ENCODE results near the gene HOXB9. TPM values are rescaled to one million over a fixed set of nuclear protein-coding genes. Genes with fewer than 3 reads are reported as not detected.
A peak's percentile ranks its signal among the peaks of the same experiment; 100 is the strongest.

Gene HOXB9
- total and polyA plus RNA-seq, 9 of the 15 experiments (the other 6 are each of a cell fraction or from before 2014, with no cell fraction given): 3.1 to 196 (median 77.6) TPM

DNA sequence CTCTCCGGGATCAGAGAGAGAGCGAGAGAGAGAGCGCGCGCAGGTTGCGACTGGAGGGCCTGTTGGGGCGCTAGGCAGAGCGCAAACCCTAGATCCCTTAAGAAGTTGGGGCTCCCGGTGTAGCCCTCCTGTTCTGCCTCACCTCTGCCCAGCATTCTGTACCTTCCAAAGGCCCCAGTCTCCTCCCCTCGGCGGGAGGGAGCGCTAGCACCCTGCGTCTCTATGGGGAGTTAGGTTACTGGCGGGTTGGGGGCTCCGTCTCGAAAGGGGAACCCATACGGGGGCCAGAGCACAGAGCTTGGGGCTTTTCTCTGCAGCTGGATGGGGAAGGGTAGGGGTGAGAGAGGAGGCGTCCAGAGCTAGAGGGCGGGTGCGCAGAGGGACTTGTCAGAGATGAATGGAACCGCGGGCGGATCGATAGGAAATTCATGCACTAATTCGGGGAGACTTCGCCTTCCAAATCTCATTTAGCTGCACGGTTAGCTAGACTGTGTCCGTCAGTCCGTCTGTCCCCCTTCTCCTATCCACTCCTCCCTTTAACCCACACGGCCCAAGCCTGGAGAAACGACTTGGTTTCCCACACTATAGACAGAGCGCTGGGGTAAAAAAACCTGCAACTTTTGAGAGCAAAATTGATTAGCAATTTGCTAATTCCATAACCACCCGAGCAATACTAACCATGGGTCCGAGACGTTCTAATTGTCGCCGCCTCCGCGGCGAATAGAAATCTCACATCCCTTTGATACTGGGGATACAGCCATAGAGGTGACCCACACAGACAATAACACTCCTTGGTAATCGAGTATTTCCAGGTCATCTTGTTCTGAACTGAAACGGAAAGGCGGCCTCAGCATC, 47.3 kb downstream of the HOXB9 start (continued):
- TF ChIP-seq E2F3 (CRISPR knock-in tag; IDR thresholded peaks at IDR 0.05): 0 out of 2 replicates have a peak, but pooled peaks have one; percentile 24
- peak; percentile 32; the same call in 1 of the 2 replicates for TF ChIP-seq PHF8 (IDR thresholded peaks at IDR 0.05; ENCODE audit: borderline replicate concordance, low read length)
- 0 out of 2 replicates have a peak, but pooled peaks have one; percentile 3 for TF ChIP-seq EP400 (IDR thresholded peaks at IDR 0.05)
- TF ChIP-seq XRCC3 (IDR thresholded peaks at IDR 0.05): no peak
- peak in 1 of 2 experiments; percentile 66; a peak in 3 of 4 replicates for TF ChIP-seq MAZ (CRISPR knock-in tag; conservative IDR thresholded peaks at IDR 0.05 in 1 of 2, IDR thresholded peaks at IDR 0.05 in 1 of 2)
- TF ChIP-seq, protein P1, sequence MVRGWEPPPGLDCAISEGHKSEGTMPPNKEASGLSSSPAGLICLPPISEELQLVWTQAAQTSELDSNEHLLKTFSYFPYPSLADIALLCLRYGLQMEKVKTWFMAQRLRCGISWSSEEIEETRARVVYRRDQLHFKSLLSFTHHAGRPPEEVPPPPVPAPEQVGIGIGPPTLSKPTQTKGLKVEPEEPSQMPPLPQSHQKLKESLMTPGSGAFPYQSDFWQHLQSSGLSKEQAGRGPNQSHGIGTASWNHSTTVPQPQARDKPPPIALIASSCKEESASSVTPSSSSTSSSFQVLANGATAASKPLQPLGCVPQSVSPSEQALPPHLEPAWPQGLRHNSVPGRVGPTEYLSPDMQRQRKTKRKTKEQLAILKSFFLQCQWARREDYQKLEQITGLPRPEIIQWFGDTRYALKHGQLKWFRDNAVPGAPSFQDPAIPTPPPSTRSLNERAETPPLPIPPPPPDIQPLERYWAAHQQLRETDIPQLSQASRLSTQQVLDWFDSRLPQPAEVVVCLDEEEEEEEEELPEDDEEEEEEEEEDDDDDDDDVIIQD (CRISPR knock-in tag; IDR thresholded peaks at IDR 0.05): 0 out of 2 replicates have a peak, but pooled peaks have one; percentile 24
- peak; percentile 88 for TF ChIP-seq OTX1 (CRISPR knock-in tag; IDR thresholded peaks at IDR 0.05)
- TF ChIP-seq, protein P2, sequence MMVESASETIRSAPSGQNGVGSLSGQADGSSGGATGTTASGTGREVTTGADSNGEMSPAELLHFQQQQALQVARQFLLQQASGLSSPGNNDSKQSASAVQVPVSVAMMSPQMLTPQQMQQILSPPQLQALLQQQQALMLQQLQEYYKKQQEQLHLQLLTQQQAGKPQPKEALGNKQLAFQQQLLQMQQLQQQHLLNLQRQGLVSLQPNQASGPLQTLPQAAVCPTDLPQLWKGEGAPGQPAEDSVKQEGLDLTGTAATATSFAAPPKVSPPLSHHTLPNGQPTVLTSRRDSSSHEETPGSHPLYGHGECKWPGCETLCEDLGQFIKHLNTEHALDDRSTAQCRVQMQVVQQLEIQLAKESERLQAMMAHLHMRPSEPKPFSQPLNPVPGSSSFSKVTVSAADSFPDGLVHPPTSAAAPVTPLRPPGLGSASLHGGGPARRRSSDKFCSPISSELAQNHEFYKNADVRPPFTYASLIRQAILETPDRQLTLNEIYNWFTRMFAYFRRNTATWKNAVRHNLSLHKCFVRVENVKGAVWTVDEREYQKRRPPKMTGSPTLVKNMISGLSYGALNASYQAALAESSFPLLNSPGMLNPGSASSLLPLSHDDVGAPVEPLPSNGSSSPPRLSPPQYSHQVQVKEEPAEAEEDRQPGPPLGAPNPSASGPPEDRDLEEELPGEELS (CRISPR knock-in tag; IDR thresholded peaks at IDR 0.05; ENCODE audit: borderline replicate concordance): no peak
- TF ChIP-seq NRF1 (conservative IDR thresholded peaks at IDR 0.05 in 1 of 2, IDR thresholded peaks at IDR 0.05 in 1 of 2): peak; percentile 49 to 53
- peak; percentile 73 for TF ChIP-seq POLR2A (conservative IDR thresholded peaks at IDR 0.05)
- TF ChIP-seq CBX1 (IDR thresholded peaks at IDR 0.05; ENCODE audit: low read depth): 0 out of 2 replicates have a peak, but pooled peaks have one; percentile 24
- TF ChIP-seq, protein P3, sequence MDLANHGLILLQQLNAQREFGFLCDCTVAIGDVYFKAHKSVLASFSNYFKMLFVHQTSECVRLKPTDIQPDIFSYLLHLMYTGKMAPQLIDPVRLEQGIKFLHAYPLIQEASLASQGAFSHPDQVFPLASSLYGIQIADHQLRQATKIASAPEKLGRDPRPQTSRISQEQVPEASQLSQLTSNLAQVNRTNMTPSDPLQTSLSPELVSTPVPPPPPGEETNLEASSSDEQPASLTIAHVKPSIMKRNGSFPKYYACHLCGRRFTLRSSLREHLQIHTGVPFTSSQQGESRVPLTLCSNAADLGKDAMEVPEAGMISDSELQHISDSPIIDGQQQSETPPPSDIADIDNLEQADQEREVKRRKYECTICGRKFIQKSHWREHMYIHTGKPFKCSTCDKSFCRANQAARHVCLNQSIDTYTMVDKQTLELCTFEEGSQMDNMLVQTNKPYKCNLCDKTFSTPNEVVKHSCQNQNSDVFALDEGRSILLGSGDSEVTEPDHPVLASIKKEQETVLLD (IDR thresholded peaks at IDR 0.05): peak; percentile 59
- no peak for TF ChIP-seq DNMT1 (IDR thresholded peaks at IDR 0.05)
- no peak for TF ChIP-seq ATF1 (CRISPR knock-in tag; IDR thresholded peaks at IDR 0.05)
- 0 out of 2 replicates have a peak, but pooled peaks have one; percentile 13 for TF ChIP-seq ATF1 (tag; IDR thresholded peaks at IDR 0.05)
- TF ChIP-seq, protein P4, sequence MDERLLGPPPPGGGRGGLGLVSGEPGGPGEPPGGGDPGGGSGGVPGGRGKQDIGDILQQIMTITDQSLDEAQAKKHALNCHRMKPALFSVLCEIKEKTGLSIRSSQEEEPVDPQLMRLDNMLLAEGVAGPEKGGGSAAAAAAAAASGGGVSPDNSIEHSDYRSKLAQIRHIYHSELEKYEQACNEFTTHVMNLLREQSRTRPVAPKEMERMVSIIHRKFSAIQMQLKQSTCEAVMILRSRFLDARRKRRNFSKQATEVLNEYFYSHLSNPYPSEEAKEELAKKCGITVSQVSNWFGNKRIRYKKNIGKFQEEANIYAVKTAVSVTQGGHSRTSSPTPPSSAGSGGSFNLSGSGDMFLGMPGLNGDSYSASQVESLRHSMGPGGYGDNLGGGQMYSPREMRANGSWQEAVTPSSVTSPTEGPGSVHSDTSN (CRISPR knock-in tag; IDR thresholded peaks at IDR 0.05; ENCODE audit: low read depth): no peak
- TF ChIP-seq, protein P4 (tag; conservative IDR thresholded peaks at IDR 0.05; ENCODE audit: low read depth): peak; percentile 38
- TF ChIP-seq ILK (tag; IDR thresholded peaks at IDR 0.05; ENCODE audit: borderline replicate concordance, low read depth): no peak

All from K562 (cell line).